WTC11 (cell line): ENCODE data around the gene TM7SF3. TPM values are rescaled to one million over a fixed set of nuclear protein-coding genes. Genes with fewer than 3 reads are reported as not detected.

ENCODE experiments used
- ATAC-seq: fragments of 200-7000 bp; cut with Tn5 transposase; 2 replicates; pipeline ENCODE4 v1.10.0; 2021; ENCODE audit warnings: mild to moderate bottlenecking, moderate library complexity
- CTCF ChIA-PET: fragments of 300-600 bp; sonication (Branson Sonifier 250); formaldehyde crosslinking; loops from one replicate; lab custom pipeline; 2021; ENCODE audit warnings: antibody characterized with exemption; lab: Charles Lee
- POLR2A ChIA-PET: fragments of 350-600 bp; sonication (Branson Sonifier 250); formaldehyde crosslinking; loops from one replicate; lab custom pipeline; 2021; ENCODE audit warnings: antibody characterized with exemption; lab: Charles Lee
- DNase-seq: peaks from one replicate; pipeline ENCODE4 v3.0.0; 2021; ENCODE audit warnings: low spot score
- H3K27ac Mint-ChIP-seq: 2 replicates; pipeline ENCODE4 v1.8.0; 2021; ENCODE audit warnings: mixed read lengths
- H3K27me3 Mint-ChIP-seq: 2 replicates; pipeline ENCODE4 v1.8.0; 2021; ENCODE audit warnings: low read depth, mild to moderate bottlenecking, moderate library complexity, mixed read lengths
- H3K36me3 Mint-ChIP-seq: 2 replicates; pipeline ENCODE4 v1.8.0; 2021; ENCODE audit warnings: mixed read lengths
- H3K4me1 Mint-ChIP-seq: 2 replicates; pipeline ENCODE4 v1.8.0; 2022; ENCODE audit warnings: mixed read lengths
- H3K4me3 Mint-ChIP-seq: 2 replicates; pipeline ENCODE4 v1.8.0; 2021; ENCODE audit warnings: mild to moderate bottlenecking, moderate library complexity, mixed read lengths
- H3K9me3 Mint-ChIP-seq: 2 replicates; pipeline ENCODE4 v1.8.0; 2021; ENCODE audit warnings: mixed read lengths
- E2F1 ChIP-seq: sonication (generic); formaldehyde crosslinking; IDR thresholded peaks from 2 replicates; pipeline ENCODE4 v1.8.0; 2022; ENCODE audit warnings: mild to moderate bottlenecking, missing genetic modification reagents
- GABPB1 ChIP-seq: sonication (generic); formaldehyde crosslinking; IDR thresholded peaks from 2 replicates; pipeline ENCODE4 v1.8.1; 2023; ENCODE audit warnings: mild to moderate bottlenecking, missing genetic modification reagents
- GTF2I ChIP-seq: fragments of 250-450 bp; sonication (Bioruptor Pico); conservative IDR thresholded peaks from 2 replicates; pipeline ENCODE4 v1.4.0; 2021; ENCODE audit warnings: mild to moderate bottlenecking
- MAX ChIP-seq: sonication (generic); formaldehyde crosslinking; IDR thresholded peaks from 2 replicates; pipeline ENCODE4 v1.8.0; 2022; ENCODE audit warnings: mild to moderate bottlenecking, missing genetic modification reagents
- NFE2L1 ChIP-seq: sonication (generic); formaldehyde crosslinking; IDR thresholded peaks from 2 replicates; pipeline ENCODE4 v1.8.1; 2023; ENCODE audit warnings: missing genetic modification reagents
- NFYB ChIP-seq: sonication (generic); formaldehyde crosslinking; conservative IDR thresholded peaks from 2 replicates; pipeline ENCODE4 v1.8.0; 2022; ENCODE audit warnings: low read depth, missing genetic modification reagents
- OVOL2 ChIP-seq: fragments of 250-450 bp; sonication (Bioruptor Pico); IDR thresholded peaks from 2 replicates; pipeline ENCODE4 v1.9.0; 2021; ENCODE audit warnings: mild to moderate bottlenecking, borderline replicate concordance
- PREB ChIP-seq: sonication (generic); formaldehyde crosslinking; IDR thresholded peaks from 2 replicates; pipeline ENCODE4 v1.8.1; 2022; ENCODE audit warnings: mild to moderate bottlenecking, missing genetic modification reagents, moderate library complexity, borderline replicate concordance
- USF2 ChIP-seq: sonication (generic); formaldehyde crosslinking; IDR thresholded peaks from 2 replicates; pipeline ENCODE4 v1.8.1; 2023; ENCODE audit warnings: mild to moderate bottlenecking, missing genetic modification reagents, moderate library complexity
- ZNF138 ChIP-seq: sonication (generic); formaldehyde crosslinking; conservative IDR thresholded peaks from 2 replicates; pipeline ENCODE4 v1.8.1; 2022; ENCODE audit warnings: mild to moderate bottlenecking, moderate library complexity, missing genetic modification reagents
- ZNF219 ChIP-seq: sonication (generic); formaldehyde crosslinking; IDR thresholded peaks from 2 replicates; pipeline ENCODE4 v1.8.0; 2023; ENCODE audit warnings: missing genetic modification reagents, mild to moderate bottlenecking, borderline replicate concordance
- total RNA-seq: library from RNA; stranded (reverse); gene quantifications from 3 replicates; pipeline ENCODE4 v1.2.3, GENCODE V29; 2021
- TF ChIP-seq, protein P1 (sequence below): fragments of 200-600 bp; IDR thresholded peaks from 2 replicates; pipeline ENCODE4 v1.8.0; 2022; ENCODE audit warnings: antibody characterized with exemption
- TF ChIP-seq, protein P2 (sequence below): sonication (generic); formaldehyde crosslinking; IDR thresholded peaks from 2 replicates; pipeline ENCODE4 v1.8.1; 2023; ENCODE audit warnings: mild to moderate bottlenecking, missing genetic modification reagents
- TF ChIP-seq, protein P3 (sequence below): sonication (generic); formaldehyde crosslinking; IDR thresholded peaks from 2 replicates; pipeline ENCODE4 v1.8.1; 2022; ENCODE audit warnings: missing genetic modification reagents, borderline replicate concordance

Gene TM7SF3
- total RNA-seq, 1 experiment from 2014 or later = 75.3 TPM

GRCh38 chr12:26994109-26994508, 20.1 kb downstream of the TM7SF3 start (continued):
- TF ChIP-seq NFYB (CRISPR knock-in tag) (no peak), OVOL2 (CRISPR knock-in tag) (no peak), ZNF219 (CRISPR knock-in tag) (no peak), GABPB1 (CRISPR knock-in tag) (no peak), MAX (CRISPR knock-in tag) (no peak), ZNF138 (CRISPR knock-in tag) (no peak)

DNA sequence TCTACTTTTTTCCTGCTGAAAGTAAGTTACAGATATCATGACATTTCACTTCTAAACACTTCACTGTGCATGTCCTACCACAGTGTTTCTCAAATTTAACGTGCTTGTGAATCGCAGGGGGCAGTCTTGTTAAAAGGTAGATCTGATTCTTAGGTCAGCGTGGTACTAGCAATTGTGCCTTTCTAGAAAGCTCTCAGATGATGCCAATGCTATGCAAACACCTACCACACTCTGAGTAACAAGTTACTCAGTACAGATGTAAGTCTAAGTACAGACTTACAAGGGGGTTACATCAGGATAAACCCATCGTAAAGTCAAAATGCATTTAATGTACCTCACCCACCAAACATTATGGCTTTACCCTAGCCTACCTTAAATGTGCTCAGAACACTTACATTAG, 22.4 kb downstream of the TM7SF3 start:
- H3K27me3 Mint-ChIP-seq = no peaks in the 10 kb centered on the region
- peaks cover 50% of the 10 kb centered on the region for H3K36me3 Mint-ChIP-seq
- CTCF ChIA-PET = interaction anchor here (1.7 kb wide), 1 partner anchor 24 kb away, joined by 5 read pairs; no protein-coding TSS in a partner anchor
- no peak overlapping the region for H3K27ac Mint-ChIP-seq
- no peak for DNase-seq
- POLR2A ChIA-PET = no interaction called here
- no peak overlapping the region for H3K4me3 Mint-ChIP-seq
- no peak for TF ChIP-seq NFE2L1 (CRISPR knock-in tag)
- H3K9me3 Mint-ChIP-seq = no peaks in the 10 kb centered on the region
- ATAC-seq = no peak
- no peaks in the 10 kb centered on the region for H3K4me1 Mint-ChIP-seq

DNA sequence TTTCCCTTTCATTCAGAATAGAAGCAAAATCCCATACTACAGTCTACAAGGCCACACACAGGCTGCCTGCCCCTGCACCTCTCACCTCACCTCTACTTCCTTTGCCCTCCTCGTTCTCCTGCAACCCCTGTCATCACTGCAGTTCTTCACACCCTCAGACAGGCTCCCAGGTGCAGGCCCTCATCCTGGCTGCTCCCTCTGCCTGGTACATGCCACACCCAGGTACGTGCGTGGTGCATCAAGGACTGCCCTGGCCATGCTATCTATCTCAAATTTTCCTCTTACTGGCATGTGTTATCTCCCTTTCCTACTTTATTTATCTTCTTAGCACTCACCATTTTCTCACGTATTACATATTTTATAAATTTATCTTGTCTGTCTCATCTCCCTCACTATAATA, 24.3 kb downstream of the TM7SF3 start:
- POLR2A ChIA-PET = no interaction called here
- H3K9me3 Mint-ChIP-seq = no peaks in the 10 kb centered on the region
- no peak for DNase-seq
- no peaks in the 10 kb centered on the region for H3K4me1 Mint-ChIP-seq
- no peak overlapping the region for H3K4me3 Mint-ChIP-seq
- H3K36me3 Mint-ChIP-seq = peaks cover 48% of the 10 kb centered on the region
- H3K27me3 Mint-ChIP-seq = no peaks in the 10 kb centered on the region
- no peak for ATAC-seq
- CTCF ChIA-PET = interaction anchor here (1.1 kb wide), 1 partner anchor 24 kb away, joined by 5 read pairs; the partner anchor contains the start of gene TM7SF3
- TF ChIP-seq OVOL2 (CRISPR knock-in tag) = no peak
- no peak for TF ChIP-seq E2F1 (CRISPR knock-in tag)
- no peak for TF ChIP-seq NFYB (CRISPR knock-in tag)
- TF ChIP-seq, protein P1, sequence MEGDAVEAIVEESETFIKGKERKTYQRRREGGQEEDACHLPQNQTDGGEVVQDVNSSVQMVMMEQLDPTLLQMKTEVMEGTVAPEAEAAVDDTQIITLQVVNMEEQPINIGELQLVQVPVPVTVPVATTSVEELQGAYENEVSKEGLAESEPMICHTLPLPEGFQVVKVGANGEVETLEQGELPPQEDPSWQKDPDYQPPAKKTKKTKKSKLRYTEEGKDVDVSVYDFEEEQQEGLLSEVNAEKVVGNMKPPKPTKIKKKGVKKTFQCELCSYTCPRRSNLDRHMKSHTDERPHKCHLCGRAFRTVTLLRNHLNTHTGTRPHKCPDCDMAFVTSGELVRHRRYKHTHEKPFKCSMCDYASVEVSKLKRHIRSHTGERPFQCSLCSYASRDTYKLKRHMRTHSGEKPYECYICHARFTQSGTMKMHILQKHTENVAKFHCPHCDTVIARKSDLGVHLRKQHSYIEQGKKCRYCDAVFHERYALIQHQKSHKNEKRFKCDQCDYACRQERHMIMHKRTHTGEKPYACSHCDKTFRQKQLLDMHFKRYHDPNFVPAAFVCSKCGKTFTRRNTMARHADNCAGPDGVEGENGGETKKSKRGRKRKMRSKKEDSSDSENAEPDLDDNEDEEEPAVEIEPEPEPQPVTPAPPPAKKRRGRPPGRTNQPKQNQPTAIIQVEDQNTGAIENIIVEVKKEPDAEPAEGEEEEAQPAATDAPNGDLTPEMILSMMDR = no peak
- TF ChIP-seq, protein P2, sequence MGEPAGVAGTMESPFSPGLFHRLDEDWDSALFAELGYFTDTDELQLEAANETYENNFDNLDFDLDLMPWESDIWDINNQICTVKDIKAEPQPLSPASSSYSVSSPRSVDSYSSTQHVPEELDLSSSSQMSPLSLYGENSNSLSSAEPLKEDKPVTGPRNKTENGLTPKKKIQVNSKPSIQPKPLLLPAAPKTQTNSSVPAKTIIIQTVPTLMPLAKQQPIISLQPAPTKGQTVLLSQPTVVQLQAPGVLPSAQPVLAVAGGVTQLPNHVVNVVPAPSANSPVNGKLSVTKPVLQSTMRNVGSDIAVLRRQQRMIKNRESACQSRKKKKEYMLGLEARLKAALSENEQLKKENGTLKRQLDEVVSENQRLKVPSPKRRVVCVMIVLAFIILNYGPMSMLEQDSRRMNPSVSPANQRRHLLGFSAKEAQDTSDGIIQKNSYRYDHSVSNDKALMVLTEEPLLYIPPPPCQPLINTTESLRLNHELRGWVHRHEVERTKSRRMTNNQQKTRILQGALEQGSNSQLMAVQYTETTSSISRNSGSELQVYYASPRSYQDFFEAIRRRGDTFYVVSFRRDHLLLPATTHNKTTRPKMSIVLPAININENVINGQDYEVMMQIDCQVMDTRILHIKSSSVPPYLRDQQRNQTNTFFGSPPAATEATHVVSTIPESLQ (CRISPR knock-in tag) = no peak
- no peak for TF ChIP-seq USF2 (CRISPR knock-in tag)
- no peak for TF ChIP-seq PREB (CRISPR knock-in tag)
- TF ChIP-seq, protein P3, sequence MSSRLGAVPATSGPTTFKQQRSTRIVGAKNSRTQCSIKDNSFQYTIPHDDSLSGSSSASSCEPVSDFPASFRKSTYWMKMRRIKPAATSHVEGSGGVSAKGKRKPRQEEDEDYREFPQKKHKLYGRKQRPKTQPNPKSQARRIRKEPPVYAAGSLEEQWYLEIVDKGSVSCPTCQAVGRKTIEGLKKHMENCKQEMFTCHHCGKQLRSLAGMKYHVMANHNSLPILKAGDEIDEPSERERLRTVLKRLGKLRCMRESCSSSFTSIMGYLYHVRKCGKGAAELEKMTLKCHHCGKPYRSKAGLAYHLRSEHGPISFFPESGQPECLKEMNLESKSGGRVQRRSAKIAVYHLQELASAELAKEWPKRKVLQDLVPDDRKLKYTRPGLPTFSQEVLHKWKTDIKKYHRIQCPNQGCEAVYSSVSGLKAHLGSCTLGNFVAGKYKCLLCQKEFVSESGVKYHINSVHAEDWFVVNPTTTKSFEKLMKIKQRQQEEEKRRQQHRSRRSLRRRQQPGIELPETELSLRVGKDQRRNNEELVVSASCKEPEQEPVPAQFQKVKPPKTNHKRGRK (CRISPR knock-in tag) = no peak
- TF ChIP-seq GTF2I (CRISPR knock-in tag) = no peak
- no peak overlapping the region; the same call in 1 of the 2 replicates for H3K27ac Mint-ChIP-seq
